Measurements from ENCODE around the gene MEPCE. TPM values are rescaled to one million over a fixed set of nuclear protein-coding genes. Genes with fewer than 3 reads are reported as not detected.
A peak's percentile ranks its signal among the peaks of the same experiment; 100 is the strongest.

The MEPCE gene
- total and polyA plus RNA-seq, 9 of the 15 experiments (the other 6 are each of a cell fraction or from before 2014, with no cell fraction given): 10.9 to 76.3 (median 44.1) TPM

GRCh38 chr7:100457033-100457432 lies 27.4 kb downstream of the MEPCE start:
- no TSS peak for BruUV-seq (replicated peaks)
- in situ Hi-C loops (cut with MboI): loop anchor here (25.0 kb wide), 1 partner anchor 105 kb away; the partner anchor contains the start of gene SAP25
- POLR2A ChIA-PET: interaction anchor here (1.2 kb wide), 1 partner anchor 85 kb away, joined by 3 read pairs; no protein-coding TSS in a partner anchor
- H2AFZ ChIP-seq (ENCODE audit: low read depth, low read length): no peak overlapping the region
- DNase-seq (ENCODE audit: extremely low read depth in 1 of 4, low spot score in 3 of 4) (no peak), FAIRE-seq (no peak), ATAC-seq (no peak)
- H3K27me3 ChIP-seq (ENCODE audit: control insufficient read depth in 2 of 2, insufficient read depth in 2 of 2, low read length in 2 of 2): no peaks in the 10 kb centered on the region
- peaks cover 3 to 11% of the 10 kb centered on the region in 2 experiments; a peak in 3 of 5 replicates for H3K4me1 ChIP-seq (replicated peaks in 1 of 2; ENCODE audit: control insufficient read depth in 2 of 2, insufficient read depth in 2 of 2, low read length in 2 of 2)
- CTCF ChIA-PET (ENCODE audit: low intra/inter-chr PET ratio): no interaction called here
- no peaks in the 10 kb centered on the region for H3K9me3 ChIP-seq (replicated peaks; ENCODE audit: control insufficient read depth, insufficient read depth, low read depth, low read length)
- H3K36me3 ChIP-seq (ENCODE audit: control insufficient read depth, insufficient read depth, low read length): no peaks in the 10 kb centered on the region
- no peaks in the 10 kb centered on the region for H3K79me2 ChIP-seq (ENCODE audit: control insufficient read depth, insufficient read depth, low read length)
- TF ChIP-seq ZNF347 (CRISPR knock-in tag; IDR thresholded peaks at IDR 0.05; ENCODE audit: low read depth) (no peak), ZNF121 (CRISPR knock-in tag; conservative IDR thresholded peaks at IDR 0.05) (peak; percentile 75), BCOR (IDR thresholded peaks at IDR 0.05) (peak; percentile 30; the same call in 1 of the 2 replicates), RNF2 (IDR thresholded peaks at IDR 0.05) (no peak), TFAP4 (CRISPR knock-in tag; IDR thresholded peaks at IDR 0.05; ENCODE audit: borderline replicate concordance) (no peak), ZFP36 (IDR thresholded peaks at IDR 0.05; ENCODE audit: low read depth, low read length, partially characterized antibody) (peak; percentile 71), NFIX (CRISPR knock-in tag; IDR thresholded peaks at IDR 0.05; ENCODE audit: low read depth) (no peak)
- H3K4me3 ChIP-seq: no peak overlapping the region
- intact Hi-C loops (cut with micrococcal nuclease): no loop called here
- H3K27ac ChIP-seq (ENCODE audit: extremely low read depth, low read depth, low read length): no peak overlapping the region
- H4K20me1 ChIP-seq (replicated peaks; ENCODE audit: control insufficient read depth, insufficient read depth, low read length): no peaks in the 10 kb centered on the region
- 39% methylated on average over 6 of the region's 6 CpGs for WGBS (ENCODE audit: insufficient coverage, low coverage, missing lambda C conversion rate)
- no peak overlapping the region for H3K4me2 ChIP-seq (ENCODE audit: insufficient read depth, low read length)
- H3K9ac ChIP-seq (ENCODE audit: insufficient read depth in 1 of 2, low read depth in 2 of 2, low read length in 2 of 2): no peak overlapping the region
- no peaks in the 10 kb centered on the region for H3K9me1 ChIP-seq (ENCODE audit: control insufficient read depth, insufficient read depth, low read length)
